Stimulated activated CD8-positive, alpha-beta memory T cell treated with anti-CD3 and anti-CD28 coated beads, Interleukin-12 subunit alpha, Interleukin-12 subunit beta, amount 100 ng/mL, for 4 hours (primary cell): ENCODE data around the gene MYO3B.
A peak's percentile ranks its signal among the peaks of the same experiment; 100 is the strongest.
"Not testable (repeated sequence)": the region's sequence is repeated elsewhere in the genome, so short reads cannot be mapped to it uniquely, and the experiment has no call there.

Source experiments
- DNase-seq: peaks from one replicate; pipeline ENCODE4 v3.0.0-alpha.2; 2020; ENCODE audit warnings: low read depth

The MYO3B gene

DNA sequence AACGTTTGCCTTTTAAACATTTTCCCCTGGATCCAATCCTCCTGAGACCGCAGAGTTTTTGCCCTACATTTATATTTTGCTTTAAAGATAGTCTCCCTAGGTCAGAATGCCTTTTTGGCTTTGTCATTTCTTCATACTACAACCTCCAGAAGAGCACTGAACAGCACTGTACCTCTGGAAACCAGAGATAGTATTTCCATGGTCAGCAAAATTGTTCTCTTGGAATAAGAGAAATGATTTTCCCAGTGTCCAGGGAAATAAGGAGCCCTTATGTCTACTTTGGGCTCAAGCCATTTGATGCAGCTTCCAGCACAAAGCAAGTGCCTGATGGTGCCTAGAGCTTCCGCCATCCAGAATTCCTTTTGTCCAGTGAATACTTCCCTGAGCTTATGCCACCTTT lies 461.7 kb downstream of the MYO3B start:
- DNase-seq: no peak

GRCh38 chr2:170641961-170642360 lies 464.0 kb downstream of the MYO3B start:
- DNase-seq: no peak

GRCh38 chr2:170643346-170643745 lies 465.4 kb downstream of the MYO3B start:
- no peak for DNase-seq

- DNase-seq: no peak
Measured at GRCh38 chr2:170647741-170648436, 469.9 kb downstream of the MYO3B start.

DNA sequence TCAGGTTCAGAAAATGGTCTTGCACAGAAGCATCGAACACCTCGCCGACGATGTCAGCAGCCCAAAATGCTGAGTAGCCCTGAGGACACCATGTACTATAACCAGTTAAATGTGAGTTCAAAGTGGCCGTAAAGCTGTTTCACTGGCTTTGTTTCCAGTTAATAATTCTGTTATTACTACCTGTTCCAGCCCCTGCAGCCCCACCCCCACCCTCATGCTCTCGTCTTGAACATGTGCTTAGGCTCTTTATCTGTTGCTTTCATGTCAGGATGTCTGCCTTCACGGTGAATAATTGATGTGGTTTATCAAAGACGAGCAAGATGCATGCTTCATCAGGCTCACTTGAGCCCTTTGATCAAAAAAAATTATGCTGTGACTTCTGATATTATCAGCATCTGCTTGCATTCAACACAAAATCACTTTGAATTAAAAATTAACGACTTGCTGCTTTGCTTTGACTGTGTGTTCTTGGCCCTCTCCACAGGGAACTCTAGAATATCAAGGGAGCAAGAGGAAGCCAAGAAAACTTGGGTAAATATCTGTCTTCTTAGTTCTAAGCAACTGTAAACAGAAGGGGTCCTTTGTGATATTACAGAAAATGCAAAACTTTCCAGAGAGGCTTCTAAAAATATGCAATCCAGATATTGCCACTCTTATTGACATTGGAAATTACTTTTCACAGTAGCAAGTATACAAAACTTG lies 473.8 kb downstream of the MYO3B start:
- peak; percentile 8 for DNase-seq

- no peak for DNase-seq
Measured at GRCh38 chr2:170652637-170653417, 474.9 kb downstream of the MYO3B start.

DNA sequence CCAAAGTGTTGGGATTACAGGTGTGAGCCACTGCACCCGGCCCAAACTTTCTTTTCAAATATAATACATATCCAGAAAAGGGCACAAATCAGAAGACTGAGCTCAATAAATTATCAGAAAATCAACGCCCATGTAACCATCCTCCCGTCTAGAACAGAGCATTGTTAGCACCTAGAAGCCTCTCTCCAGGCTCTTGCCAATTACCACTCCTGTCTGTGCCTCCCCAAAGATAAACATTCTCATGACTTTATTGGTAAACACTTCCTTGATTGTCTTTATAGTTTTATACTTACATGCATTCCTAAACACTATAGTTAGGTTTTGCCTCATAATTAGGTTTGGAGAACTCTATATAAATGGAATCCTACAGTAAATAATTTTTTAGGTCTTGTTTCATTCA lies 478.7 kb downstream of the MYO3B start:
- no peak for DNase-seq

- no peak for DNase-seq
Measured at GRCh38 chr2:170660409-170660808, 482.5 kb downstream of the MYO3B start.

DNA sequence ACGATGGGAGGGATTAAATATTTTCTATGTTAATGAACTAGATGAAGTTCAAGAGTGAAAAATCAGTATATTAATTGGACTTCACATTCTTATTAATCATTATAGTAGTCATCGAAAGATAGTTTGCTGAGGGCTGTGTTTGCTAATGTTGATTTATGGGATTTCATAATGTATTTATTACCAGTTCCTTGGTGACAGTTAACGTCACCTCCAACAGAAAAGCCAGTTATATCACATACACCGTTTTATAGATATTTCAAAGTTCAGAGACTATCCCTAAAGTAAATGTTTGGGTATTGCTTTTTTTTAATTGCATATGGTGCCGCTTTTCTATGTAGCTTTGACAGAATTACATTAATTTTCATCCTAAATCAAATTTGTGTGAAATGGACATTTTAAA lies 487.8 kb downstream of the MYO3B start:
- DNase-seq: no peak

- DNase-seq: no peak
Measured at GRCh38 chr2:170669909-170670308, 492.0 kb downstream of the MYO3B start.

GRCh38 chr2:170670651-170671050 lies 492.7 kb downstream of the MYO3B start:
- DNase-seq: no peak

DNA sequence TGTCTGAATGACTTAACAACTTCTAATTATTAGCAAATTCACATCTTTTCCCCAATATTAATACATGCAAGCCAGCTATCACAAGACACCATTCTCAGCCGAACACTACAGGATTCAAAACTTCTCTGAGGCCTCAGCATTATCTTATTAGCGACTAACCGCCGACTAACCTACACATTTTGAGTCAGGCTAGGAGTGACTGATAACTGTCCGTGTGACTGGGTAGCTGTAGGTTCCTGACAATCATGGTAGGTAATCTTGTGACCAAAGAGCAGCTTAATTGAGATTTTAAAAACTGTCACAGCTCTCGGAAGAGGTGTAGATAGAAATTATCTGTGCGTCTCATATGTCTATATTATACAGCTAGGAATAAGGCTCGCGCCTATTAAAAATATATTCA lies 493.1 kb downstream of the MYO3B start:
- no peak for DNase-seq

DNA sequence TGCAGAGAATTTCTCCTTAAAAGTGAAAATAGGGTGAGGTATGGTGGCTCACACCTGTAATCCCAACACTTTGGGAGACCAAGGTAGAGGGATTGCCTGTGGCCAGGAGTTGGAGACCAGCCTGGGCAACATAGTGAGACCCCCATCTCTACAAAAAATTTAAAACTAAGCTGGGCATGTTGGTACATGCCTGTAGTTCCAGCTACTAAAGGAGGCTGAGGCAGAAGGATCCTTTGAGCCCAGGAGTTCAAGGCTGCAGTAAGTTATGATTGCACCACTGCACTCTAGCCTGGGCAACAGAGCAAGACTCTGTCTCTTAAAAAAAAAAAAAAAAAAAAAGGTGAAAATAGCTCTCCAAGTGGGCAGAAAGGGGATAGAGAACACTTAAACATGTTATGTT lies 496.3 kb downstream of the MYO3B start:
- DNase-seq: not testable (repeated sequence)

- DNase-seq: no peak
Measured at GRCh38 chr2:170675701-170676100, 497.8 kb downstream of the MYO3B start.

- DNase-seq: no peak
Measured at GRCh38 chr2:170679607-170680079, 501.7 kb downstream of the MYO3B start.

- no peak for DNase-seq
Measured at GRCh38 chr2:170680172-170680941, 502.4 kb downstream of the MYO3B start.

GRCh38 chr2:170681311-170681710 lies 503.4 kb downstream of the MYO3B start:
- no peak for DNase-seq

GRCh38 chr2:170685591-170685990 lies 507.6 kb downstream of the MYO3B start:
- no peak for DNase-seq

DNA sequence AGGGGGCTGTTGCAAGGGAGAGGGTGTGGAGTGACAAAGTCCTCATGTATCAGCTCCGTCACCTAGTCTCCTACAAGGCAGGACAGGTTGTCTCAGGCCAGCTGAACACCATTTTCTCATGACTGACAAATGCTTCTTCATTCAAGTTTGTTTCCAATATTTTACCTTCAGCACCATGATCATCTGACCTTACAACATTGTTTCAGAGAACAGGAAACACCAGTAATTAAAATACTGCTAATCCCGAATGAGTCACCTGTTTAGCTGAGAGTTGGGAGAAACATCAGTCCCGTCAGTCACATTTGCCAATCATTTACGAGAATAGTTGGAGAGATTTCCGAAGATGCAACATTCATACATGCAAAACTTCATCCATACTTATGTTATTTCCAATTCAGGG lies 511.5 kb downstream of the MYO3B start:
- no peak for DNase-seq

GRCh38 chr2:170690640-170691039 lies 512.7 kb downstream of the MYO3B start:
- no peak for DNase-seq

DNA sequence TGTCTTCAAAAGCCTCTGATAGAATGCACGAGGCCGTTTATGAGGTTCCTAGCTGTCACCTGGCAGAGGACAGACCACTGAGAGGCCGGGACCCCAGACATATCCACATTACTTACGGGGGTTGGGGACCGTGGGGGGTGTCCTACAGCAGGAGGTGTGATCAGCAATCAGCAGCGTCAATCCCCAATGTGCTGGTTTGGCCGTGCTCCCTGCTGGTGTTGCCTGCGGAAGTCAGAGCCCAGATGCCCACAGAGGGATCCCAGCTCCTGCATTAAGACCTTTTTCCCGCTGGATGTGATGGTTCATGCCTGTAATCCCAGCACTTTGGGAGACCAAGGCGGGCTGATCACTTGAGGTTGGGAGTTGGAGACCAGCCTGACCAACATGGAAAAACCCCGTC lies 516.4 kb downstream of the MYO3B start:
- DNase-seq: no peak
